Cerebellar cortex (tissue), 1 donor: ENCODE data around the gene RXRB.
"Not testable (repeated sequence)": the region's sequence is repeated elsewhere in the genome, so short reads cannot be mapped to it uniquely, and the experiment has no call there.

Experiments
- DNase-seq: peaks from one replicate; pipeline ENCODE4 v3.0.0-alpha.2; 2015; ENCODE audit warnings: low spot score

The RXRB gene

DNA sequence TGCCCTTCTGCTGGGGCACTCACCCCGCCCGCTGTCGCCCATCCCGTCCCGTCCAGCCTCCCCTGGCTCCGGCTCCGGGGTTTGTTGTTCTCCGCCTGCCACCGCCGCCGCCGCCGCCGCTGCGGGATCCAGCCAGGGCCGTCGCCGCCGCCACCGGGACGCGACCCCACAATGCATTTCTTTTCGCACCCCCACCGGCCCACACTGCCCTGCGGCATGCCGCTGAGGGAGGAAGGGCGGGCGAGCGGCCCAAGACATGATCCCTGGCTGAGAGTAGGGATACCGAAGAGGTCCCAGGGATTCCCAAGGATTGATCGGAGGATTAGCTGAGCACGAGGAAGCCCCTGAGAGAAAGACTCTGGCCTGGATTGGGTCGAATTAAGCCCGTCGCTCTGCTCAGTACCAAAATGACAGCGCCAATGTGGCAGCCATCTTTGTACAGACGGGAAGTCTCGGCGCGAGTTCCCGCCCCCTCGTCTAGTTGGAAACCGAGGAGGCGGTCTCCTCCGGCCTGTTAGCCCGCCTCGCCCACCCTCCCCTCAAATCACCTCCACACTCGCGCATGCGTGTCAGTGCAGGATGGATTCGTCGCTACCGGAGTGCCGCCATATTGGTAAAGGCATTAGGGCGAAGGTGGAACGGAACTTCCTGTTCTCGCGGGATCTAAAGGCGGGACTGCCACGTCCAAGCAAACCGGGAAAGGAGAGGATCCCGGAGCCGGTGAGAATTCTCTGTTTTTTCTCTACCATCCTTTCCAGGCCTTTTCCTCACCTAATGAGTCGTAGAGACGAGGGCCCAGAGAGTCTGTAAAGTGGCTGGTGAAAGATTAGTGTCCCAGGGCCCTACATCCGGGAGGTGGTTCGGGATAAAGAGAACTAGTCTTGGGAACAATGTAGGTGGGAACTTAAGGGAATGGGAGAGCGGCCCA, at the start of gene RXRB, which contains the start of gene SLC39A7:
RXRB (minus strand) TSS at position 447 of the 928 bp plus-strand sequence; CDS start at position 258, 189 bp downstream.
SLC39A7 (plus strand) TSS at position 649 of the 928 bp plus-strand sequence. CDS start 379 bp downstream, outside the sequence.
- peak; percentile 99 for DNase-seq

- no peak for DNase-seq
These were observed 49.5 kb upstream of the RXRB start for GRCh38 chr6:33249732-33250630.

- peak; percentile 100 for DNase-seq
These were observed 48.7 kb upstream of the RXRB start for GRCh38 chr6:33248932-33249731.

GRCh38 chr6:33248643-33248931, 48.1 kb upstream of the RXRB start:
- no peak for DNase-seq

DNA sequence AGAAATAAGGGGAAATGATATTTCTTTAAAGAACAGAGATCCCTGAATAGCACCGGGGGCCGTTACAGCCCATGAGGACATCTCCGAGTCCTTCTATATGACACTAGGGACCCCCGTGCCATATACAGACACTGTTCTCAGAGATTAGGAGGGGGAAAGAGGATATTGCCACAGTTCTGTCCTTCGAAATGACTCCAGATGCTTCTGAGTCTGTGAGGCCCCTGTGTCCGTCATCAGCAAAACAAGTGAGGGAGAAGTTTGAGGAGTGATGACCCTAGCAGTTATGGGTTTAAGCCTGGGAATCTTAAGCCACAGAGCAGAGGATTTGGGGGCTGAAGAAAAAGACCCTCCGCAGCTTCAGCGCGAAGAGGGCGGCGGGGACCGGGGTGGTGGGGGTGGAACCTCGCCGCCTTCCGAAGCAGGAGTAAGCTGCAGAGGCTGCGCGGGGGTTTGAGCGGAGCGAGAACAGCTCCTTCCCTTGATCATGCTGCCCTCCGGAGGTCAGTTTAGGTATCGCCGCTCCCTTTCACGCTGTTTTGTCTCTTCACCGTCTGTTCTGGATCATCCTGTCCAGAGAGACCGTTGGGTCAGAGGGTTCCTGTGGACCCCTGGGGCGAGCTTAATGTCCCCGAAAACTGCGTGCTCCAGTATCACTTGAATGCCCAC, 47.6 kb upstream of the RXRB start:
- DNase-seq: peak; percentile 92

DNA sequence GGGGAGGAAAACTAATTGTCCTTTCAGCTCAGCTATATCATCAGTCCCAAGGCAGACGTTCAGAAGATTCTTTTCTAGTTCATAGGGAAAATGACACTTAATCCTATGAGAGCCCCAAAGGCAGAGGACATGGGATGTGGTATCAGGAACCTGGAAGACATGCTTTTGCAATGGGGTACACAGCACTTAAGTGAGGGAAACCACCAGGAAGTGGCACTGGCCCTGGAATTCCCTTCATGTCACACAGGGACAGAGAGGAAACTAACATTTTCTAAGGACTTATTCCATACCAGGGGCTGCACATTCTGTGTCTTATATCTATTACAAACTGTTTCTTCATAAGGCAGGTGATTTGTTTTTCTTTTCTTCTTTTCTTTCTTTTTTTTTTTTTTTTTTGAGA, 43.0 kb upstream of the RXRB start:
- no peak for DNase-seq

DNA sequence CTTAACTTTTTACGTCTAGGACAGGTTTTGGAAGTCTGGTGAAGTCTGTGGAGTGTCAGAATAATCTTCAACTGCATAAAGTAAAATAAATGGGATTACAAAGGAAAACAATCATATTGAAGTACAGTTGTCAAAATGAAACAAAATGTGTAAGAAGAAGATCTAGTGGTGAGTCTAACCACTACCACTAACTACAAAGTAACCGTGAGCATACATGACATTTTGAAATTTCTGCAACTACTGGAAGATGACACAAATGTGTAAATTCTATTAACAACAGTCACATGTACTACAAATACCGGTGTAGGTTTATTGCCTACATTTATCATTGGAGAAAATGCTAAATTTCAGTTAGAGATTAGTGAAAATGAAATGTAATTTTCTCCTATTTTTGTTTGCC, 41.5 kb upstream of the RXRB start:
- no peak for DNase-seq

GRCh38 chr6:33237741-33238140, 37.3 kb upstream of the RXRB start:
- DNase-seq: no peak

DNA sequence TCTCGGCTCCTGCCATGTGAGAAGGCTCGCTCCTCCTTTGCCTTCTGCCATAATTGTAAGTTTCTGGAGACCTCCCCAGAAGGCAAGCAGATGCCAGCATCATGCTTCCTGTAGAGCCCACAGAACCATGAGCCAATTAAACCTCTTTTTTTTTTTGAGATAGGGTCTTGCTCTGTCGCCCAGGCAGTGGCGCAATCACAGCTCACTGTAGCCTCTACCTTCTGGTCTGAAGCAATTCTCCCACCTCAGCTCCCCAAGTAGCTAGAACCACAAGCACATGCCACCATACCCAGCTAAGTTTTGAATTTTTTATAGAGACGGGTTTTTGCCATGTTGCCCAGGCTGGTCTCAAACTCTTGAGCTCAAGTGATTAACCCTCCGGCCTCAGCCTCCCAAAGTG, 36.4 kb upstream of the RXRB start:
- no peak for DNase-seq

DNA sequence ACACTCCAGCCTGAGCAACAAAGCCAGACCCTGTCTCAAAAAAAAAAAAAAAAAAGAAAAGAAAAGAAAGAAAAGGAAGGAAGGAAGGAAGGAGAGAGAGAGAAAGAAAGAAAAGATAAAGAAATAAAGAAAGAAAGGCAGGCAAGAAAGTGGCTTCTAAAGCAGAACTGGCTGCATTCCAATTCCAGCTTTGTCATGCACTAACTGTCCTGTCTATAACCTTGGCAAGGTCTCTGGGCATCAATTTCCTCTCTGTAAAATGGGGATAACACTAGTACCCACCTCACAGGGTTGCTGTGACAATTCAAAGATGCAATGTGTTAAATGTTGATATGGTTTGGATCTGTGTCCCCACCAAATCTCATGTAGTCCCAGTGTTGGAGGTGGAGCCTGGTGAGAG, 35.9 kb upstream of the RXRB start:
- DNase-seq: no peak

DNA sequence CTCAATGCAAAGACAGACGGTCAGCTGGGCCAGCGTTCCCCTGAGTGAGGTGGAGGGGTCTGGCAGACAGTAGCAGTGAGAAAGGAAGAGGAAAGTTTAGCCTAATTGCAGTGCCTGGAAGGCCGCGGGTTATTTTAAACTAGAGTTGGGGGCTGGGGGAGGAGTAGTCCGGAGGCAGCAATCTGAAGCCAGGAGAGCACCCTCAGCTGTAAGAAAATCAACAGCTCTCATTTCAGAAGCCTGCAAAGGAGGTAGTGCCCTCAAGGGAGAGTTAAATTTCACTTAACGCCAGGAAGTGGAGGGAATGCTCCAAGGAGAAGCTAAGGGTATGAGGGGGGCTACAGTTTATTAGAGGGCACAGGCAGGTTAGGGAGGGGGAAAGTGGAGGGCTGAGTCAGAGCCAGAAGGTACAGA, 34.8 kb upstream of the RXRB start:
- no peak for DNase-seq

GRCh38 chr6:33226503-33227120, 26.1 kb upstream of the RXRB start:
- DNase-seq: not testable (repeated sequence)

- DNase-seq: no peak
These were observed 17.2 kb upstream of the RXRB start for GRCh38 chr6:33217681-33218080.

- DNase-seq: no peak
These were observed 16.8 kb upstream of the RXRB start for GRCh38 chr6:33217246-33217645.

- DNase-seq: no peak
These were observed 15.7 kb upstream of the RXRB start for GRCh38 chr6:33216117-33216649.

- DNase-seq: no peak
These were observed 15.0 kb upstream of the RXRB start for GRCh38 chr6:33215271-33216116.

- no peak for DNase-seq
These were observed 13.5 kb upstream of the RXRB start for GRCh38 chr6:33213989-33214335.

GRCh38 chr6:33213166-33213988, 12.9 kb upstream of the RXRB start:
- peak; percentile 22 for DNase-seq

- peak; percentile 29 for DNase-seq
These were observed 12.3 kb upstream of the RXRB start for GRCh38 chr6:33212857-33213165.
